ENCODE measurements around the gene TASP1.

- no peak for TF ChIP-seq POLR2A (IDR thresholded peaks at IDR 0.05)
- TF ChIP-seq, protein P1, sequence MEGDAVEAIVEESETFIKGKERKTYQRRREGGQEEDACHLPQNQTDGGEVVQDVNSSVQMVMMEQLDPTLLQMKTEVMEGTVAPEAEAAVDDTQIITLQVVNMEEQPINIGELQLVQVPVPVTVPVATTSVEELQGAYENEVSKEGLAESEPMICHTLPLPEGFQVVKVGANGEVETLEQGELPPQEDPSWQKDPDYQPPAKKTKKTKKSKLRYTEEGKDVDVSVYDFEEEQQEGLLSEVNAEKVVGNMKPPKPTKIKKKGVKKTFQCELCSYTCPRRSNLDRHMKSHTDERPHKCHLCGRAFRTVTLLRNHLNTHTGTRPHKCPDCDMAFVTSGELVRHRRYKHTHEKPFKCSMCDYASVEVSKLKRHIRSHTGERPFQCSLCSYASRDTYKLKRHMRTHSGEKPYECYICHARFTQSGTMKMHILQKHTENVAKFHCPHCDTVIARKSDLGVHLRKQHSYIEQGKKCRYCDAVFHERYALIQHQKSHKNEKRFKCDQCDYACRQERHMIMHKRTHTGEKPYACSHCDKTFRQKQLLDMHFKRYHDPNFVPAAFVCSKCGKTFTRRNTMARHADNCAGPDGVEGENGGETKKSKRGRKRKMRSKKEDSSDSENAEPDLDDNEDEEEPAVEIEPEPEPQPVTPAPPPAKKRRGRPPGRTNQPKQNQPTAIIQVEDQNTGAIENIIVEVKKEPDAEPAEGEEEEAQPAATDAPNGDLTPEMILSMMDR (IDR thresholded peaks at IDR 0.05): no peak
These were observed 206.6 kb downstream of the TASP1 start for GRCh38 chr20:13432126-13432525.

All from tibial nerve (tissue), 3 donors.